Measurements from ENCODE around the gene RDH14.
A peak's percentile ranks its signal among the peaks of the same experiment; 100 is the strongest.

The RDH14 gene, protein sequence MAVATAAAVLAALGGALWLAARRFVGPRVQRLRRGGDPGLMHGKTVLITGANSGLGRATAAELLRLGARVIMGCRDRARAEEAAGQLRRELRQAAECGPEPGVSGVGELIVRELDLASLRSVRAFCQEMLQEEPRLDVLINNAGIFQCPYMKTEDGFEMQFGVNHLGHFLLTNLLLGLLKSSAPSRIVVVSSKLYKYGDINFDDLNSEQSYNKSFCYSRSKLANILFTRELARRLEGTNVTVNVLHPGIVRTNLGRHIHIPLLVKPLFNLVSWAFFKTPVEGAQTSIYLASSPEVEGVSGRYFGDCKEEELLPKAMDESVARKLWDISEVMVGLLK

DNA sequence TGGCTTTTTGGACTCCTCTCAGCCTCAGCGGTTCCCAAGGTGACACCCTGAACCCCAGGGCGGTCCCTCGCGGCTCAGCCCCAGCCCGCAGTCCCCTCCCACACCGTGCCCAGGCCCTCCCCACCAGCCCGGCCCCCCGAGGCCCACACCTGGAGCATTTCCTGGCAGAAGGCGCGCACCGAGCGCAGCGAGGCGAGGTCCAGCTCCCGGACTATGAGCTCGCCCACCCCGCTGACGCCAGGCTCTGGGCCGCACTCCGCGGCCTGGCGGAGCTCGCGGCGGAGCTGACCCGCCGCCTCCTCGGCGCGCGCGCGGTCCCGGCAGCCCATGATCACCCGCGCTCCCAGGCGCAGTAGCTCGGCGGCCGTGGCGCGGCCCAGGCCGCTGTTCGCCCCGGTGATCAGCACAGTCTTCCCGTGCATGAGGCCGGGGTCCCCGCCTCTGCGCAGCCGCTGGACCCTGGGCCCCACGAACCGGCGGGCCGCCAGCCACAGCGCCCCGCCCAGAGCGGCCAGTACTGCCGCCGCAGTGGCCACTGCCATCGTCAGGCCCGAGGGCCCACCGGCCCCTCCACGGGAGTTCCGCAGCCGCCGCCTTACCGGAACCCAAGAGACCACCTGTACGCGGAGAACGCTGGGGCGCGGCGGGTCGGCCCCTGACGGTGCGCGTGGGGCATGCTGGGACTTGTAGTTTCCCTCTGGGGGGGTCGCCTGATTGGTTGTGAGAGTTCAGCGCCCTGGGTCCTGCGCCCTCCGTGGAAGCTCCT, at the start of gene RDH14:
TSS of gene RDH14 (minus strand) at position 623 of the 766 bp plus-strand sequence. CDS start at position 542, 81 bp downstream.
- DNase-seq (ENCODE audit: low spot score): peak; percentile 96

DNA sequence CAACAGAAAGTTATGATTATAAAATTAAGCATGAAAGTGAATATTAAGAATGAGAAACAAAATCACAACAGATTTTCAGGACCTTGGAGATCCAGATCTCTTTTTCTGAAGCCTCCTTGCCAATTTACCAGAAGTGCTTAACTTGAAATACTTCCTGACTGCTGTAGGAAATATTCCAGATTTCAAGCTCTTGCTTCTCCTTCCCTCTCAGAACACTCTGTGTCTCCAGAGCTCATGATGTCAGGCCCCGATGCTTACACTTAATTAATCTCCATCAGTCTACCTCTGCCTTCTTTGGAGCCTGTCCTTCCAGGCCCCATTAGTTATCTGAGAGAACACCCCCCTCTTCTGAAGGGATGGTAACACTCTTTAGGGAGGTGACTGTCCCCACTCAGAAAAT, 49.6 kb upstream of the RDH14 start:
- no peak for DNase-seq (ENCODE audit: low spot score)

DNA sequence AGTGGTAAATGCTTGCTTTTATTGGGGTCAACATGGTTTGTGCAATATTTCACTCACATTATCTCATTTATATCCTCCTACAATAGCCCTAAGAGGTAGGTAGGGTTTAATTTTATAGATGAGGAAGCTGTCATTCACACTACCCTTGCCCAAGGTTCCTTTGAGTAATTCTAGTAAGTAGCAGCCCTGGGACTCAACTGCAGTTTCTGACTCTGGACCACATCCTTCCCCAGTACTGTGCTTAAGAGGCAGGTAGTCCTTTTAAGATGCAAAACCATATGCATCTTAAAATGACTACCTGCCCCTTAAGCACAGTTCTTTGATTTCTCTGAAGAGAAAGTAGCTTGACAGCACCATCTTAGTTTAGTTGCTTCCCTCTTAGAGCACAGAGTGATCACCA, 44.7 kb upstream of the RDH14 start:
- no peak for DNase-seq (ENCODE audit: low spot score)

DNA sequence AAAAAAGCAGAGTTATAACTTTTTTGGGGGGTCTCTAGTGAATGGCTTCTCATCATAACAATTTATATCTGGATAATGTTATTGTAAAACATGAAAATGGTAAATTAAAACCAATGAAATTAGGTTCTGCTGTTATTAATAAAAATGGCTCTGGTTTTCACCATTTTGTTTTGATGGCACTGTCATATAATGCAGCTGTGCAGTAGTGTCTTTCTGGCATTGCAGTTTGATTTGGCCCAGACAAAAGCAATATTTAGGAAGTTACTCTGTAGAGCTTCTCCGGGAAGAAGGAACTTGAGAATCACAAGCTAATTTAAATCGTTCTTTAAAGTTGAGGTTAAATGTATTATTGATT, 44.1 kb upstream of the RDH14 start:
- no peak for DNase-seq (ENCODE audit: low spot score)

DNA sequence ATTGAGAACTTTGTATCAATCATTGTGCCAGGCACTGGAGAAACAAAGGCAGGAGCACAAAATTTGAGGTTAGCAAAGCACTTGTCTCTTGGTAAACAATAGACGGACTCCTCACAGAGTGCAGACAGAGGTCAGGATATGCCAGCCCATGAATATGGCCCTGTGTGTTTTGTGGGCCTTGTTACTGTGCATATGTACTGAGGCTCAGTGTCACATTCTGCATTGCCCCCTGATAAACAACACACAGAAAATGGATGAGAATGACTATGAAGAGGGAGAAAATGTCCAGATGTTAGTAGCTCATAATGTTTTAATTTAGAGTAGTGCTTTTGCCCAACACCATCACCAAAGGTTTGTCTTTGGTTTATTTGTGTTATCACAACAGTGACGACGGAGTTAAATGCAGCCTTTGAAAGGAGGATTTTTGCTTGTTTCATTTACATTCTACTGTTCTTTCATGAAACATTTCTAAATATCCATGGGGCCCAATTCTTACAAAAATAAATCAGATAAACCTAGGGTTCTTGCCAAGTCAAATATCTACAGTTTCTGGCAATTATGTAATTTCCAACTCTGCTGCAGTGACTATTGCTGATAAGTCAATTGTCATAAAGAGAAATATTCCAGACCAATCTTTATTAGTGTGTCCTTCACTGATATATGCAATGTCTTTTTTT, 43.5 kb upstream of the RDH14 start:
- no peak for DNase-seq (ENCODE audit: low spot score)

DNA sequence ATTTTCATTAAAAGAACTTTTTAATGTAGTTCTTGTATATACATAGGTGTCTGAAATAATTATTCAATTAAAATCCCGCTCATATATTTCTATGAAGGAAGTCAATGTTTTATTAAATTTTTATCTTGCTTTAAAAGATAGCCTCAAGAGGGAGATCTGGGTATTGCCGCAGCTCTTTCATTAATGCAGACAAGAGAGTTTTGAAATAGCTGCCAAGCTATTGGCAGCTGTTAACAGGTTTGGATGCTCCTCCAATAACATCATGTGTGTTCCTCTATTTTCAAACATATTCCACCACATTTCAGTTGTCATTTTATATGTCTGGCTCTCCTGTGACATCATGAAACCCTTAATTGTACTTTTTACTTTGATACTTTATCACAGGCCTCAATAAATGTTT, 41.8 kb upstream of the RDH14 start:
- DNase-seq (ENCODE audit: low spot score): no peak

DNA sequence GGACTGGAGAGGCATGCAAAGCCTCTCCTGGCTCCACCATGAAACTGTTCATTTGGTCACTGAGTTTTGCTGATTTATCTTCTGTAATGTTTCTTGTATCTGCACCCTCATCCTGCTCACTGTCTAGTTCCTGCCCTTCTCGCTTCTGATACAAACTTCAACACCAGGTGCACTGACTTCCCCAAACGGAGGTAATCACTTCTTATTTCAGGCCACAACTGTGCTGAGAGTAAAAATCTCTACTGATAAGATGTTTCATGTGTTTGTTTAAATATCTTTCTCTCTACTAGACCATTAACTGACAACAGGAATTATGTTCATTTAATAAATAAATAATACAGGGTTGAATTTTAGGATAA, 39.8 kb upstream of the RDH14 start:
- no peak for DNase-seq (ENCODE audit: low spot score)

DNA sequence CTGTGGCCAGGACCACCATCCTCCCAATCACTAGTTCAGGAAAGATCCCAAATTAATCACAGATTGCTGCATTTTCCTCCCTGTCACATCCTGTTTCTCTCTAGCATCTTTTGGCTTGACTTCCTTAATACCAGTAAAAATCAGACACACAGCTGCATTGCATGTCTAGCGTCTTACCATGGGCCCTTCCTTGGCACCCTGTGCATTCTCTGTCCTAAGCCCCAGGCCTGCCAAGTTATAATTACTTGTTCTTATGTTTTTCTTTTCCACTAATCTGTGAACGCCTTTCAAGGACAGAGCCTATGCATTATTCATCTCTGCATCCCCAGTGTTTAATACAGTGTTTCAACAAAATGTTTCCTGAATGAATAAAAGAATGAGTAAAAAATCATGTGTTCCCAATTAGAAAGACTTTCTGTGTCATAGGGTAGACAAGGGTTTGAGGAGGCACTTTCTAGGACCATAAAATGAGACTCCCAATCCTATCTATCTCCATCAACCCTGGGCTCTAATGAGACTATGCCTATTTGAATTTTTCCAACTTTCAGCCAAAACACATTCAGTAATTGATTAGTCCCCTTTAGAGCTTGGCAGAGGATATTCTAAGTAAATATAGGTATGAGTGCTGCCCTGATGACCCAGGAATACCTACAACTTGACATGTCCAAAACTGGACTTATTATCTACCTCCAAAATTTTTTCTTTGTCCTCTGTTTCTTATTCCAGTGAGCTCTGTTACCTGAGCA, 39.2 kb upstream of the RDH14 start:
- no peak for DNase-seq (ENCODE audit: low spot score)

DNA sequence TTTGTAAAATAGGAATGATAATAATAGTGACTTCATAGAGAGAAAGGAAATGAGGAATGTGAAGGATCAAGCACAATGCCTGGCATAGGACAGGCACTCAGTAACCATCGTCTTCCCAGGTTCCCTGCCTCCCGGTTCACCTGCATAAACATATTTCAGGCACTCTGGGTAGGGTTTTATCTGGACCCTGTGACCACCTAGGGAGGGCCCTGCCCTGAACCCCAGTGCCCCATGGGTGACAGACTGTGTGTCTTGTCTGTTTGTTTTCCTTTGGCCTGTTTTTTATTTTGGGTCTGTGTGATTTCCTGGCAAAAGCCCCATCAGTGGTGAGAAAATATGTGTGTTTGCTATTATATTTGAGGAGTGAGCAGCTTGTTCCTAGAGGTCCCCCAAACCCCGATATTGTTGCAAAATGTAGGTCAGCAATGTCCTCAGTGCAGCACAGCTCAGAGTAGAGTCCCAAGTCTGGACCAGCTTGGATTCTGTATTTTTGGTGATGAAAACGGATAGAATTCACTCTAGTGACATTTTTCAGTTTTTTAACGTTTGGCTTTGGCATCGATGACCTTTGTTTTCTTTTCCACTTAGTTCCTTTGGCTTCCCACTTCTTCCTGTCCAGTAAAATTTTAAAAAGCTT, 38.5 kb upstream of the RDH14 start:
- no peak for DNase-seq (ENCODE audit: low spot score)

DNA sequence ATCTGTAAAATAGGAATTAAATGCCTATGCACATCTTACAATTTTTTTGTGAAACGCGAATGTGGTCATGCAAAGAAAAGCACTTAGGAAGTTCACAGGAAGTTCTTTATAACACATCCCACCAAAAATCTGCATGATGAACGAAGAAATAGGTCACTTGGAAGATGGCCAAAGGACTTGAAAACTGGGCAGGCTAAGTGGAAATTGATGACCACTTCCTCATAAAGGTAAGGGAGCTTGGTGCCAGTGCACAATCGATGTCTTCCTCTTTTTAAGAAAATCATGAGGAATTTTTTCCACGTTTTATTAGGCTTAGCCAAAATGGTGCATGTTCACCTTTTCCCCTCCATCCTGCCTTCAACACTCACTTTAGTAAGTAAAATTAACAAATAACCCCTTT, 37.2 kb upstream of the RDH14 start:
- DNase-seq (ENCODE audit: low spot score): no peak

DNA sequence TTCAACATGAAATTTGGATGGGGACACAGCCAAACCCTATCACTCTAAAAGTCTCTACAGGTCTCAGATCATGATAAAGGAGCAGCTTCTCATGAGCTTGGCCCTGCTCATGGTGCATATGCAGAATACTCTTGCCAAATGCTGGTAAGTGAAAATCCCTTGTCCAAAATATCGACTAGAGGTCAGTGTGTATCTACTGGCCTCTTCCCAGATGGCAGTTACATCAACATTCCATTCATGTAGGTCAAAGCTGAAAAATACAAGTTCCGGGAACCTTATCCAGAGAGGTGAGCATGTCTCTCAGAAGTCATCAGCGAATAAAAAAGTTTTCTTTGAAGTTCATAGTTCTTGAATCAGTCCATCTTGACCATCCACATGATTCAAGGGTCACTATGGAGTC, 36.5 kb upstream of the RDH14 start:
- DNase-seq (ENCODE audit: low spot score): no peak

DNA sequence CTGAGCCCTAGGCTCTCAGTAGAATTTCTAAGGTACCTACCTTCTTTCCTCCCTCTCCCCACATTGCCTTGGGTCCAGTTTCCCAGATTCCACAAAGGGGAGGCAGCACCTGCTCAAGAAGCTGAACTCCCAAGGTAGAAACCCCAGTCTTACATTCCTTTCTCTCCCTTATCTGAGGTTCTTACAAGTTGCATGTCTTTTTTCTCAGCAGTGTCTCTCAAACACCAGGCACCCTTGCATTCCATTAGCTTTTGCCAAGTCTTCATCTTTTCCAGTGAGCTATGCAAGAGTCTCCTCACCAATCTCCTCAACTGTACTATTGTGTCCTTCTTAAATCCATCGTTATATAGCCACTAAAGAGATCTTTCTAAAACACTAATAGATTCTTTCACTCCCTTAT, 33.0 kb upstream of the RDH14 start:
- DNase-seq (ENCODE audit: low spot score): no peak

DNA sequence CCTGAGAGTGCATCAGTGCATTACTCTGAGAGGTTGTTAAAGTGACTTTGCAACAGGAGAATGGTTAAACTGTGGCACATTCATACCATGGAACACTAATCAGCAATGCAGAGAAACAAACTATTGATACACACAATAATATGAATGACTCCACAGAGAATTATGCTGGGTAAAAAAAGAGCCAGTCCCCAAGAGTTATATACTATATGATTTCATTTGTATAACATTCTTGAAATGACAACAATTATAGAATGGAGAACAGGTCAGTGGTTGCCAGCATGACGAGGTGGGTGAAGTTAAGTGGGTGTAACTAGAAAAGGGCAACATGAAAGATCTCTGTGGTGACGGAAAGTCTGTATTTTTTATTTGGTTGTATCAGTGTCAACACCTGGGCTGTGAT, 31.9 kb upstream of the RDH14 start:
- DNase-seq (ENCODE audit: low spot score): no peak

DNA sequence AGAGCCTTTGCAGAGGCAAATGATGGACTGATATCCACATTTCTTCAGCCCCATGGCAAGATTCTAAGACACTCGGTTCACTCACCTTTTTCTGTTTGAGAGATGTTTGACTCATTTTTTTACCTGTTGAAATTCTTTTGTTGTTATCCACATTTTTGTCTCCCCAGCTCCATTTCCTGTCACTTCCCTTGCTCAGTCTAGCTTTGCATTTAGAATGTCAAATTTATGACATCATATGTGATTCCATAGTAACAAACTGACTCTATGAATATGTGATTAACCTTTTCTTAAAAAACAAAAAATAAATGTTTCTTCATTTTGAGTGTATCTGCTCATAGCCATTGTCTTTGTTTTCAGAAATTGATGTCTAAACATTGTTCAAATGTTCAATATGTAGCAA, 28.9 kb upstream of the RDH14 start, which contains the start of gene NT5C1B:
TSS of gene NT5C1B (minus strand) at position 216 of the 400 bp plus-strand sequence. CDS start at position 115, 101 bp downstream.
- DNase-seq (ENCODE audit: low spot score): no peak

DNA sequence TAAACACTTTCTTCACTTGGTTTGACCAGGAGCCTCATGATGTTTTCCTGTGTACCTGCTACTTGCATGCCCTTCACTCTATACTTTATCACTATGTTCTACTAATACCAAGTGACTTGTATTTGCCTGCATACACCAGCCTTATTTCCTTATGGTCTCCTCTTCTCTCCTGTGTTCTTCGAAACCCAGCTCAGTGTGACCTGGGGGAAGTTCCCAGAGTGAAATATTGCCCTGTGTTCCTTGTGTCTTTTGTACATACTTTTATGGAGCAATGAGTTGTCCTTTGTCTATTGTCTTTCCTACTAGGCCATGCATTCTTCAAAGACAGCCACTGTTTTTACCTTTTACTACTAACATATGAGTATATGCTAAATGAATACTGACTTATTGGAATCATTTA, 28.3 kb upstream of the RDH14 start:
- no peak for DNase-seq (ENCODE audit: low spot score)

DNA sequence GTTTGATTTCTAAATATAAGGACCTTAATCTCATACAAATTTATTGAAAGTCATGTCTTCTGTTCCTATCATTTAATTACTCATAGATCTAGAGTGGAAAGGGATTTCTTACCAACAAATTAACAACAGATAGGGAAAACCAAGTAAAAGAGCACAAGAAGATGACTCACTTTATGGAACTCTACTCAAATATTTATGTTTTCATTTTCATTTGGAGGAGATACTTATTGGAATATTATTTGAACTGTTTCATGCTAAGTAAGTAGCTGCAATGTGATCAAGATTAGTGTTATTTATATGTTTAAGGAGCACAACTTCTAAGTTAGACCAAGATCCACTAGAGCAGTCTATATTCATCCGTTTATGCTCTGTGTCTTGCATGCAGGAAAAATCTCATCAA, 27.6 kb upstream of the RDH14 start:
- no peak for DNase-seq (ENCODE audit: low spot score)

DNA sequence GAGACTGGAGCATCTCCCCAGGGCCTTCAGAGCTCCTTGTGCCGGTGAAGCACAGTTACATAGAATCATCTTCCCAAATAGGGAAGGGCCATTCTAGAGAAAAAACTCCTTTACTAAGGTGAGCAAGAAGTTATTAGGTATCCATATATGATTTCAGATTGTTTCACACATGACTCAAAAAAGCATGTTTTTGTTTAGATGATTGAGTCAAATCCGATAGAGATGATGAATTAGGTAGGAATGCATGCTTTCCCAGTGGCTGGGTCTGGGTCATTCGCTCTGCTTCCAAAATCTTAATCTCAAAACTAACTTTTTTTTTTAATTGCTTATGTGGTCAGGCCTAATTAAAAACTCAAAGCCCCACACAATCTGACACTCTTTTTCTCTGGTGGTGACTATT, 25.1 kb upstream of the RDH14 start:
- DNase-seq (ENCODE audit: low spot score): no peak

DNA sequence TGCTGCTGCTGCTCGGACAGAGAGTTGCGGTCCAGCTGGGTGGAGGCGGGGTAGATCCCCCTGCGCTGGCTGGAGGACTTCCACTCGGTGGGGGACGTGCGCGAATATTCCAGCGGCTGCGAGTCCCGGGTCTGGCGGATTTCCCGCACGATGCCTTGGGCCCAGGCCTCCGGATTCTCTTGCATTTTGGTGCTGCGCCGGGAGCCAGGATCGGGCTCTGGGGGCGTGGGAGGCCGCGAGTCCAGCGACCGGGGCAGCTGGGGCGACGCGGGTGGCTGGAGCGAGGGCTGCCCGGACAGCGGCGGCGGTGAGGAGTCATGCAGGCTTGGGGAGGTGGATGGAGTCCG, 24.1 kb upstream of the RDH14 start:
- no peak for DNase-seq (ENCODE audit: low spot score)

DNA sequence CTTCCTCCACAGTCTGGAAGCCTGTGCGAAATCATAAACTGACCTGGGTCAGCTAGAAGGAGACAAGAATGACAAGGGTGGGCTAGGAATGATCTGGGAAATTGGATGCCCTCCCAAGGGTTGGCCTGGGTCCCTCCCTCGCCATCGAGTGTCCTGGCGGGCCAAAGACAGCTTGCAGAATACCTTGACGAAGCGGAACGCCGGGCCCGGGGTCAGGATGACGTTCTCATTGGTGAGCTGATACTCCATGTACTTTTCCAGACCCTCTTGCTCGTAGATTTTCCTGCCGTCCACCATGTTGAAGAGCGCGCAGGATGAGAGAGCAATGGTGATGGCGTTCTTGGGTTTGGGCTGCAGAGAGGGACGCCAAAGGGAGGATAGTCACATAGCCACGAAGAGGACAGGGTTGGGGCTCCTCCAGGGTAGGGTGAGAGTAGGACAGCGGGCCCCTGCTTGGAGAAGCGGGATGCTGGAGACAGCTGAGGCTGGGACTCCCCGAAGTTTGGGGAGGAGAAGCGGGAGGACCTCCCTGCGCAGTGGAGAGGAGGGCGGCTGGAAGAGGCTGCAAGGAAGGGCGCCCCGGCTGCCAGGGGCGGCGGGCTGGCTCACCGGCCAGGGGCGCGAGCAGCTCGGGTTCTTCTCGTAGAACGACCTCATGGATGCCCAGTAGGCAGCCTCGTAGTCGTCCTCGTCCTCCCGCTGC, 23.6 kb upstream of the RDH14 start:
- DNase-seq (ENCODE audit: low spot score): no peak

DNA sequence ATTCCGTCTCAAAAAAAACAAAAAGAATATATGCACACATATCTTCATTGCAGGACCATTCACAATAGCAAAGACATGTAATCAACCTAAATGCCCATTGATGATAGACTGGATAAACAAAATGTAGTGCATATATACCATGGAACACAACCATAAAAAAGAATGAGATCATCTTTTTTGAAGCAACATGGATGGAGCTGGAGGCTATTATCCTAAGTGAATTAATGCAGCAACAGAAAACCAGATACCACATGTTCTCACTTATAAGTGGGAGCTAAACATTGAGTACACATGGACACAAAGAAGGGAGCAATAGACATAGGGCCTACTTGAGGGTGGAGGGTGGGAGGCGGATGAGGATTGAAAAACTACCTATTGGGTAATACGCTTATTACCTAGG, 20.2 kb upstream of the RDH14 start:
- DNase-seq (ENCODE audit: low spot score): no peak

DNA sequence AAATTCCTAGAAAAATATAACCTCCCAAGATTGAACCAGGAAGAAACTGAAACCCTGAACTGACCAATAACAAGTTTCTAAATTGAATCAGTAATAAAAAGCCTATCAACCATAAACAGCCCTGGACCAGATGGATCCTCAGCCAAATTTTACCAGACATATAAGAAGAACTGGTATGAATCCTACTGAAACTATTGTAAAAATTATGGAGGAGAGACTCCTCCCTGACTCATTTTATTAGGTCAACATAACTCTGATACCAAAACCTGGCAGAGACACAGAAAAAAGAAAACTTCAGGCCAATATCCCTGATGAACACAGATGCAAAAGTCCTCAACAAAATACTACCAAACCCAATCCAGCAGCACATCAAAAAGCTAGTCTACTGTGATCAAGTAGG, 17.6 kb upstream of the RDH14 start:
- no peak for DNase-seq (ENCODE audit: low spot score)

Data from SW480 (cell line).